Natural killer cell (primary cell): ENCODE data around the gene CNTFR. TPM values are rescaled to one million over a fixed set of nuclear protein-coding genes. Genes with fewer than 3 reads are reported as not detected.

Experiments
- ATAC-seq, 3 donors: fragments of 150-1000 bp in 2 of 3; fragments of 200-7000 bp in 1 of 3; cut with Tn5 transposase; 1 replicate in 1 of 3; 2 replicates in 2 of 3; pipeline ENCODE4 v1.10.0; 2021; ENCODE audit warnings: mild to moderate bottlenecking in 2 of 3, moderate library complexity in 2 of 3
- DNase-seq, 2 donors: peaks; one replicate each; pipeline versions ENCODE4 v3.0.0 to v3.0.0-alpha.2; 2013 to 2021; ENCODE audit warnings: mixed read lengths in 1 of 2
- H3K27ac ChIP-seq: one replicate; pipeline ENCODE4 v1.5.1; 2013; ENCODE audit warnings: mild to moderate bottlenecking, low read length
- H3K27me3 ChIP-seq: one replicate; pipeline ENCODE4 v1.6.1; 2013; ENCODE audit warnings: low read length; ENCODE audit not compliant: control insufficient read depth, insufficient read depth
- H3K36me3 ChIP-seq: one replicate; pipeline ENCODE4 v1.6.1; 2013; ENCODE audit warnings: low read length; ENCODE audit not compliant: control insufficient read depth, insufficient read depth
- H3K4me1 ChIP-seq: one replicate; pipeline ENCODE4 v1.6.1; 2013; ENCODE audit warnings: low read length; ENCODE audit not compliant: control insufficient read depth, insufficient read depth
- H3K4me3 ChIP-seq: one replicate; pipeline ENCODE4 v1.5.1; 2013; ENCODE audit warnings: low read length
- H3K9me3 ChIP-seq: one replicate; pipeline ENCODE4 v1.6.1; 2013; ENCODE audit warnings: low read length; ENCODE audit not compliant: control insufficient read depth, insufficient read depth
- H3K27ac Mint-ChIP-seq, 2 donors: one replicate each; pipeline ENCODE4 v1.8.0; 2022; ENCODE audit warnings: mild to moderate bottlenecking in 2 of 2, mixed read lengths in 2 of 2, moderate library complexity in 1 of 2
- H3K27me3 Mint-ChIP-seq, 2 donors: one replicate each; pipeline ENCODE4 v1.8.0; 2022; ENCODE audit warnings: low read depth in 2 of 2, mixed read lengths in 2 of 2
- H3K36me3 Mint-ChIP-seq: one replicate; pipeline ENCODE4 v1.8.0; 2022; ENCODE audit warnings: mixed read lengths
- H3K4me1 Mint-ChIP-seq, 2 donors: one replicate each; pipeline ENCODE4 v1.8.0; 2022; ENCODE audit warnings: mixed read lengths in 2 of 2
- H3K4me3 Mint-ChIP-seq: one replicate; pipeline ENCODE4 v1.8.0; 2022; ENCODE audit warnings: mild to moderate bottlenecking, moderate library complexity, mixed read lengths
- H3K9me3 Mint-ChIP-seq, 2 donors: one replicate each; pipeline ENCODE4 v1.8.0; 2022; ENCODE audit warnings: mixed read lengths in 2 of 2
- WGBS: methylation state at CpG from one replicate; pipeline ENCODE4 v1.1.7; 2013; ENCODE audit warnings: missing lambda C conversion rate; ENCODE audit not compliant: insufficient coverage; 5-methylcytosine and 5-hydroxymethylcytosine counted together
- intact Hi-C: fragments of 100-400 bp; cut with micrococcal nuclease; formaldehyde crosslinking; loops from one replicate; pipeline ENCODE4 v1.14.2; 2022
- total RNA-seq, 4 donors: library from RNA; stranded (reverse); fragments of 120-200 nt in 1 of 4; gene quantifications; one replicate each; pipeline versions ENCODE4 v1.2.3 to v1.2.4, GENCODE V29; 2013 to 2022
- TF ChIP-seq, protein P1 (sequence below): fragments of 200-600 bp; IDR thresholded peaks from one replicate; pipeline ENCODE4 v1.8.0; 2022; ENCODE audit warnings: antibody characterized with exemption

Gene CNTFR
- total RNA-seq, 3 donors from 2014 or later (not counting 1 experiment from before 2014, with no cell fraction given) = not detected

DNA sequence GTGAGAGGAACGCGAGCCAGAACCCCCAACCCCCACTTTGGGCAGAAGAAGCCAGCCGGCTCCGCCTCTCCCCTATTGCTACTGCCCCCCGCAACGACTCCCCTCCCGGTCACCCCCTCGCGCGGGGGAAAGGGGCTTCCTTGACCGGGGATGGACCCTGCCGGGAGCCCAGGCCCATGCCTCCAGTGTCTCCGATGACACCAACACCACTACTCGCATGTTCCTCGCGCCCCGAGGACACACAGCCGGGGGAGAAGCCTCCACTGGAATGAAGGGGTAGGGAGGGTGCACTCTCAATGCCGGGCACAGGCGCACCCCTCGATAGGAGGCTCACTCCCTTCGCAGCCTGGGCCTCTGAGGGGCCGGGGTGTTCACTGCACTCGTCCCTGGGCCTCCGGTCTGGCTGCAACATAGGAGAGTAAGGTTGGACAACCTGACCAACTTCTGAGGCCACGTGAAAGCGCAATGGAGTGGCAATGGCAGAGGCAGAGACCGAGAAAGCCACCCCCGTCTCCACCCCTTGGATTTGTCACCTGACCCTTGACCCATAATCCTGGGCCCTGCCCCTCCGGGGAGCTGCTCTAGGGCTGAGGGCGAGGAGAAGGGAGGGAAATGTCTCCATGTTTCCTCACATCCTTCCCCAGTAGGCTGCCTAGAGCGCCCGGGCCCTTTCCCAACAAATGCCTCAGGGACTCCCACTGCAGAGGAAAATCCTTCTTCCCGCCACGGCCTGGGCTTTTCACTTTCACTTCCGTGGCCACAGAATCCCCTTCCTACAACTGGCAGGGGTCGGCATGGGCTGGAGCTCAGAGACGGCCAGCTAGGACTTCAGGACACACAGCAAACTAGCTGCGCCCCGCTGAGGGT, 1.1 kb upstream of the CNTFR start:
- WGBS = 3% methylated on average over 34 of the region's 40 CpGs
- Histone ChIP-seq H3K36me3 (no peaks in the 10 kb centered on the region), H3K27me3 (peaks cover 40% of the 10 kb centered on the region), H3K4me1 (peaks cover 28% of the 10 kb centered on the region), H3K4me3 (peak overlapping the region; percentile 20), H3K27ac (no peak overlapping the region), H3K9me3 (no peaks in the 10 kb centered on the region)
- no peak for ATAC-seq
- peak in 1 of 2 donors; percentile 22 for DNase-seq
- Mint-ChIP-seq H3K4me1 (peaks cover 9 to 45% of the 10 kb centered on the region in 2 donors), H3K9me3 (no peaks in the 10 kb centered on the region), H3K4me3 (peak overlapping the region; percentile 55), H3K36me3 (no peaks in the 10 kb centered on the region), H3K27ac (peak overlapping the region in 1 of 2 donors; percentile 31), H3K27me3 (peaks cover 56 to 69% of the 10 kb centered on the region in 2 donors)
- intact Hi-C loops = loop anchor here (5.0 kb wide), 1 partner anchor 153 kb away; no protein-coding TSS in a partner anchor
- TF ChIP-seq, protein P1, sequence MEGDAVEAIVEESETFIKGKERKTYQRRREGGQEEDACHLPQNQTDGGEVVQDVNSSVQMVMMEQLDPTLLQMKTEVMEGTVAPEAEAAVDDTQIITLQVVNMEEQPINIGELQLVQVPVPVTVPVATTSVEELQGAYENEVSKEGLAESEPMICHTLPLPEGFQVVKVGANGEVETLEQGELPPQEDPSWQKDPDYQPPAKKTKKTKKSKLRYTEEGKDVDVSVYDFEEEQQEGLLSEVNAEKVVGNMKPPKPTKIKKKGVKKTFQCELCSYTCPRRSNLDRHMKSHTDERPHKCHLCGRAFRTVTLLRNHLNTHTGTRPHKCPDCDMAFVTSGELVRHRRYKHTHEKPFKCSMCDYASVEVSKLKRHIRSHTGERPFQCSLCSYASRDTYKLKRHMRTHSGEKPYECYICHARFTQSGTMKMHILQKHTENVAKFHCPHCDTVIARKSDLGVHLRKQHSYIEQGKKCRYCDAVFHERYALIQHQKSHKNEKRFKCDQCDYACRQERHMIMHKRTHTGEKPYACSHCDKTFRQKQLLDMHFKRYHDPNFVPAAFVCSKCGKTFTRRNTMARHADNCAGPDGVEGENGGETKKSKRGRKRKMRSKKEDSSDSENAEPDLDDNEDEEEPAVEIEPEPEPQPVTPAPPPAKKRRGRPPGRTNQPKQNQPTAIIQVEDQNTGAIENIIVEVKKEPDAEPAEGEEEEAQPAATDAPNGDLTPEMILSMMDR = no peak

DNA sequence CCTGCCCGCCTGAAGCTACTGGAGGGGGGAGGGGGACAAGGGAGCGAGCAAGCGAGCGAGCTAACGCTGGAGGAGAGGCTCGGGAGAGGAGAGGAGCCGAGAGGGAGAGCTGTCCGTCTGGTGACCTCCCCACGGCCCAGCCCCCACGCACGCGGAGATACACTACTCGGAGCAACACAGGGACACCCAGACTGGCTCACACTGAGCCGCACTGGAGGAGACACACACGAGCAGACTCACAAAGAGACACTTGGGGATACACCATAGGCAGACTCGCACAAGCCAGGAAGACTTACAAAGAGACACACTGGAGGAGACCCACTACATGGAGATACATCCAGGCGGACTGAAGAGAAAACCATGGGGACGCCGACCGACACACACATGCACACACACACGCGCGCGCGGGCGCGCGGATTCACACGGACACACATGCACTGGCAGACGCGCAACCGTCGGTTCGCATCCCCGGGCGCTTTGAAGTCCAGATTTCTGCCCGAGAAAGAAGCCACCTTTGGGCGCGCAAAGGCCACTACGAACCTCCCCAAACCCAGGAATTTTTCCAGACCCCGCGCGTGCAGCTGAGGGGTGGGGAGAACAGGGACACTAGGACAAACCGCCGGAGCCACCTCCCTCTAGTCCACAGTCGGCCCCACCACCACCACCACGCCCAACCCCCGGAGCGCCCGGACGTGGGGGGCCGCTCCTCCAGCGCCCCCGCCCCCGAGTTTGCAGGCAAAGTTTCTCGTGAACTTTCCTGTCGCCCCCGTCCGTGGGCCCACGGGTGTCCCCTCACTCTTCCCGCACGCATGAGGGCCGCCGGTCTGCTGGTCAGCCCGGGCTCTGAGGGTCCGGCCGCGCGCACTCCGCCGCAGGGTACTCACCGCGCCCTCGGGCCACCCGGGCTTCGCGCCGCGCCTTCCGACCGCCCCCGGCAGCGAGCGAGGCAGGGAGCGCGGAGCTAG, 571 bp downstream of the CNTFR start:
- ATAC-seq (no peak), DNase-seq (no peak)
- H3K4me3 Mint-ChIP-seq = peak overlapping the region; percentile 17
- 4% methylated on average over 86 of the region's 86 CpGs for WGBS
- Histone ChIP-seq H3K9me3 (no peaks in the 10 kb centered on the region), H3K36me3 (no peaks in the 10 kb centered on the region), H3K4me1 (peaks cover 28% of the 10 kb centered on the region), H3K27me3 (peaks cover 38% of the 10 kb centered on the region), H3K27ac (no peak overlapping the region), H3K4me3 (no peak overlapping the region)
- no peaks in the 10 kb centered on the region for H3K9me3 Mint-ChIP-seq
- TF ChIP-seq, protein P1 = no peak
- intact Hi-C loops = no loop called here
- no peak overlapping the region for H3K27ac Mint-ChIP-seq
- H3K4me1 Mint-ChIP-seq = peaks cover 9 to 47% of the 10 kb centered on the region in 2 donors
- peaks cover 68 to 69% of the 10 kb centered on the region in 2 donors for H3K27me3 Mint-ChIP-seq
- no peaks in the 10 kb centered on the region for H3K36me3 Mint-ChIP-seq

DNA sequence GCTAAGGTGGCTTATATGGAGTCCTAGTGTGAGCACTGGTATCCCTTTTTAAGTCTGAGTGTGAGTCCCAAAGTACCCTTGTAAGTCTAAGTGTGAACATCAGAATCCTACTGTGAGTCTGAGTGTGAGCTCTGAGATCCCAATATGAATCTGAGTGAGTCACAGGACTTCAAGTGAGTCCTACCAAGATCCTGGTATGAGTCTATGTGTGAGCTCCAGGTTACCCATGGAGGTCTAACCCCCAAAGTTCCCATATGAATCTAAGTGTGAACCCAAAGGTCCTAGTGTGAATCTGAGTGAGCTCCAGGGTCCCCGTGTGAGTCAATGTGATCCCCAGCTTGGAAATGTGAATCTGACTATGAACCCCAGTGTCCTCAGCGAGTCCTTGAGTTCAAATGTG, 2.3 kb downstream of the CNTFR start:
- Histone ChIP-seq H3K4me3 (no peak overlapping the region), H3K27ac (no peak overlapping the region), H3K4me1 (peaks cover 26% of the 10 kb centered on the region), H3K27me3 (peaks cover 25% of the 10 kb centered on the region), H3K9me3 (no peaks in the 10 kb centered on the region), H3K36me3 (no peaks in the 10 kb centered on the region)
- no peaks in the 10 kb centered on the region for H3K9me3 Mint-ChIP-seq
- TF ChIP-seq, protein P1 = no peak
- WGBS = 41% methylated on average over 2 of the region's 2 CpGs
- ATAC-seq (no peak), DNase-seq (no peak)
- intact Hi-C loops = no loop called here
- no peak overlapping the region for H3K27ac Mint-ChIP-seq
- no peaks in the 10 kb centered on the region for H3K36me3 Mint-ChIP-seq
- peak overlapping the region; percentile 21 for H3K4me3 Mint-ChIP-seq
- peaks cover 9 to 35% of the 10 kb centered on the region in 2 donors for H3K4me1 Mint-ChIP-seq
- H3K27me3 Mint-ChIP-seq = peaks cover 60 to 62% of the 10 kb centered on the region in 2 donors
